Choroid plexus epithelial cell (primary cell): Measurements from ENCODE around the gene CDK18.

Source experiments
- DNase-seq: peaks from one replicate; pipeline ENCODE4 v3.0.0-alpha.2; 2010; ENCODE audit warnings: low read depth
- H3K4me3 ChIP-seq: 2 replicates; pipeline ENCODE4 v1.5.1; 2011; ENCODE audit warnings: low read depth, mild to moderate bottlenecking, control low read depth, low read length, moderate library complexity
- TF ChIP-seq, protein P1 (sequence below): conservative IDR thresholded peaks from 2 replicates; pipeline ENCODE4 v1.5.1; 2011; ENCODE audit warnings: low read depth, mild to moderate bottlenecking, control low read depth, inconsistent platforms, low read length, moderate library complexity

Gene CDK18

GRCh38 chr1:205554026-205554811 is 49.8 kb downstream of the CDK18 start:
- DNase-seq = no peak
- TF ChIP-seq, protein P1, sequence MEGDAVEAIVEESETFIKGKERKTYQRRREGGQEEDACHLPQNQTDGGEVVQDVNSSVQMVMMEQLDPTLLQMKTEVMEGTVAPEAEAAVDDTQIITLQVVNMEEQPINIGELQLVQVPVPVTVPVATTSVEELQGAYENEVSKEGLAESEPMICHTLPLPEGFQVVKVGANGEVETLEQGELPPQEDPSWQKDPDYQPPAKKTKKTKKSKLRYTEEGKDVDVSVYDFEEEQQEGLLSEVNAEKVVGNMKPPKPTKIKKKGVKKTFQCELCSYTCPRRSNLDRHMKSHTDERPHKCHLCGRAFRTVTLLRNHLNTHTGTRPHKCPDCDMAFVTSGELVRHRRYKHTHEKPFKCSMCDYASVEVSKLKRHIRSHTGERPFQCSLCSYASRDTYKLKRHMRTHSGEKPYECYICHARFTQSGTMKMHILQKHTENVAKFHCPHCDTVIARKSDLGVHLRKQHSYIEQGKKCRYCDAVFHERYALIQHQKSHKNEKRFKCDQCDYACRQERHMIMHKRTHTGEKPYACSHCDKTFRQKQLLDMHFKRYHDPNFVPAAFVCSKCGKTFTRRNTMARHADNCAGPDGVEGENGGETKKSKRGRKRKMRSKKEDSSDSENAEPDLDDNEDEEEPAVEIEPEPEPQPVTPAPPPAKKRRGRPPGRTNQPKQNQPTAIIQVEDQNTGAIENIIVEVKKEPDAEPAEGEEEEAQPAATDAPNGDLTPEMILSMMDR = no peak
- no peak overlapping the region for H3K4me3 ChIP-seq

DNA sequence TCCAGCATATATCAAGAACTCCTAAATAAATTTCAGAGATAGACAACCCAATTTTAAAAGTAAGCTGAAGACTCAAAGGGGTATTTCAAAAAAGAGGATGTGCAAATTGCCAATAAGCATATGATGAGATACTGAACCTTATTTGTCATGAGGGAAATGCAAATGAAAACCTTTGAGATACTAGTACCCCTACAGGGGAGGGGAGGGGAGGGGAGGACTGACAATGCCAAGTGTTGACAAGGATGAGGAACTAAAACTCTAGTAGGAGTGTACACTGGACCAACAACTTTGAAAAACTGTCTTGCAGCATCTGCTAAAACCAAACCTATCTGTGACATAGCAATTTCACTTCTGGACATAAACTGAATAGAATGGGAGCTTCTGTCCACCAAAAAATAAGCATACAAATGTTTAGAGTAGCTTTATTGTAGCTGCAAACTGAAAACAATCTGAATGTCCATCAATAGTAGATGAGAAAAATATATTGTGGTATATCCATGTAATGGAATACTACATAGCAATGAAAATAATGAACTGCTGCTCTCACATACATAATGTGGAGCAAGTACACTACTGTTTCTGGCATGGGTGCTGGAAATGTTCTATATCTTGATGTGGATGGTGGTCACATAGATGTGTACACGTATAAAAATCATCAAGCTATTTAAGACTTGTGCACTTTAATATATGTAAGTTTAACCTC is 57.2 kb downstream of the CDK18 start:
- no peak overlapping the region for H3K4me3 ChIP-seq
- DNase-seq = no peak
- TF ChIP-seq, protein P1 = no peak

- no peak for DNase-seq
- TF ChIP-seq, protein P1 = no peak
- no peak overlapping the region for H3K4me3 ChIP-seq
Observed at GRCh38 chr1:205563927-205564441, 59.5 kb downstream of the CDK18 start.

- DNase-seq = no peak
- no peak overlapping the region for H3K4me3 ChIP-seq
- TF ChIP-seq, protein P1 = no peak
Observed at GRCh38 chr1:205565799-205566198, 61.3 kb downstream of the CDK18 start.

GRCh38 chr1:205567716-205568115 is 63.2 kb downstream of the CDK18 start:
- DNase-seq = no peak
- TF ChIP-seq, protein P1 = no peak
- no peak overlapping the region for H3K4me3 ChIP-seq

GRCh38 chr1:205568135-205568468 is 63.6 kb downstream of the CDK18 start:
- DNase-seq = no peak
- no peak overlapping the region for H3K4me3 ChIP-seq
- TF ChIP-seq, protein P1 = no peak
